ENCODE results near the gene SMARCB1. TPM values are rescaled to one million over a fixed set of nuclear protein-coding genes. Genes with fewer than 3 reads are reported as not detected.

SMARCB1 gene
- total and polyA plus RNA-seq, 2 of the 4 experiments (the other 2 are of a cell fraction): 110 to 159 TPM

DNA sequence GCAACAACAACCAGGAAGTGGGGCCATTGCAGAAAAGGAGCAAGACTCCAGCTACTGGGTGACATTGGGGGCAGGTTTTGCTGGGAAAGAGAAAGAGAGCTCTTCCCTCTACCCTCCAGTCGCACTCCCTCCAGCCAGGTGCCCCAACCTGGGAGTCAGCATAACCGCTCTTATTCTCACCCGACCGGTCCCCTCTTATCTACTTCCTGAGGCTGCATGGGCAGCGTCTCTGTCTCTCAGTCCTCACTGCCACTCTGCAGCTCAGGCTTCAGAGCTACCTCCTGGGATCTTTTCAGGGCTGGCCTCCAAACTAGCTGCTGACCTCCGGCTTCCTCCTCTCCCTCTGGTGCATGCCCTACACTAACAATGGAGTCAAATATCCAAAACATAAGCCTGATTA is 41.0 kb upstream of the SMARCB1 start:
- in situ Hi-C loops (cut with MboI; ENCODE audit: low sequenced_read_pairs) (no loop called here), intact Hi-C loops (cut with micrococcal nuclease) (no loop called here), dilution Hi-C loops (cut with HindIII; ENCODE audit: low sequenced_read_pairs, unreplicated experiment) (no loop called here)
- Histone ChIP-seq H3K4ac (ENCODE audit: low read depth, low read length) (no peak overlapping the region), H3K79me1 (ENCODE audit: low read depth in 1 of 2, low read length in 2 of 2) (peaks cover 12 to 31% of the 10 kb centered on the region in 2 experiments), H3K4me2 (ENCODE audit: low read depth, low read length) (no peak overlapping the region), H2BK5ac (ENCODE audit: low read depth, low read length, poor library complexity, severe bottlenecking) (no peak overlapping the region), H2AK9ac (replicated peaks; ENCODE audit: low read depth, low read length, poor library complexity) (no peak overlapping the region), H2AFZ (replicated peaks; ENCODE audit: low read length, poor library complexity) (no peak overlapping the region), H3K56ac (ENCODE audit: extremely low read depth, insufficient read depth, low read length) (no peak overlapping the region), H2BK15ac (ENCODE audit: low read depth, low read length) (no peak overlapping the region), H3K23ac (ENCODE audit: low read depth, low read length) (no peak overlapping the region), H3K9me1 (ENCODE audit: insufficient read depth, low read length) (peaks cover 10% of the 10 kb centered on the region), H4K91ac (ENCODE audit: insufficient read depth, low read depth, low read length) (no peak overlapping the region), H2BK20ac (ENCODE audit: low read depth, low read length) (no peak overlapping the region), H3K4me3 (ENCODE audit: insufficient read depth, low read depth, low read length) (no peak overlapping the region), H4K5ac (ENCODE audit: low read depth, low read length) (no peak overlapping the region), H3K9me3 (ENCODE audit: control insufficient read depth, insufficient read depth, low read length) (peaks cover 4% of the 10 kb centered on the region; the same call in 1 of the 2 replicates), H3K27ac (ENCODE audit: insufficient read depth, low read length) (no peak overlapping the region), H4K8ac (ENCODE audit: low read depth in 2 of 2, low read length in 2 of 2) (no peak overlapping the region), H3K36me3 (ENCODE audit: control insufficient read depth, insufficient read depth, low read length) (peaks cover 31% of the 10 kb centered on the region), H3K4me1 (ENCODE audit: control insufficient read depth, insufficient read depth, low read length) (peaks cover 4% of the 10 kb centered on the region), H3K18ac (ENCODE audit: low read depth, low read length) (no peak overlapping the region), H2BK120ac (ENCODE audit: low read depth, low read length) (no peak overlapping the region), H3K9ac (ENCODE audit: low read depth, low read length) (no peak overlapping the region), H2AK5ac (ENCODE audit: low read depth, low read length) (no peak overlapping the region), H3K14ac (replicated peaks; ENCODE audit: low read depth, low read length) (no peak overlapping the region), H3K27me3 (ENCODE audit: control insufficient read depth, insufficient read depth, low read length) (no peaks in the 10 kb centered on the region), H4K20me1 (ENCODE audit: insufficient read depth, low read length) (no peaks in the 10 kb centered on the region)
- no TSS peak for BruUV-seq (replicated peaks)
- no CpG with 5 or more reads among the region's 6 CpGs for WGBS, 2 experiments (ENCODE audit: extremely low coverage in 2 of 2, insufficient read length in 1 of 2)
- ChIA-PET CTCF (no interaction called here), POLR2A (ENCODE audit: unreplicated experiment) (no interaction called here)
- TF ChIP-seq CEBPB (IDR thresholded peaks at IDR 0.05; ENCODE audit: low read depth, low read length) (no peak), RAD21 (IDR thresholded peaks at IDR 0.05; ENCODE audit: low read length) (no peak), NFE2L2 (IDR thresholded peaks at IDR 0.05; ENCODE audit: low read depth, low read length) (no peak)
- DNase-seq (no peak), ATAC-seq (ENCODE audit: low read depth) (no peak)
